GM18861 (cell line): ENCODE results near the gene GRK1.
"Not testable (repeated sequence)": the region's sequence is repeated elsewhere in the genome, so short reads cannot be mapped to it uniquely, and the experiment has no call there.

Experiments
- ATAC-seq: cut with Tn5 transposase; IDR thresholded peaks from one replicate; pipeline ENCODE4 v1.9.1; 2021; ENCODE audit not compliant: unreplicated experiment

The GRK1 gene

GRCh38 chr13:113664751-113665596 is 2.0 kb upstream of the GRK1 start:
- ATAC-seq = no peak

- ATAC-seq = no peak
Measured at GRCh38 chr13:113665597-113666328, 1.3 kb upstream of the GRK1 start.

GRCh38 chr13:113666329-113666670 is 719 bp upstream of the GRK1 start:
- ATAC-seq = no peak

GRCh38 chr13:113667771-113668490 is 912 bp downstream of the GRK1 start:
- ATAC-seq = no peak

GRCh38 chr13:113668491-113668971 is 1.5 kb downstream of the GRK1 start:
- no peak for ATAC-seq

- ATAC-seq = no peak
Measured at GRCh38 chr13:113669231-113669754, 2.3 kb downstream of the GRK1 start.

- no peak for ATAC-seq
Measured at GRCh38 chr13:113669755-113670341, 2.8 kb downstream of the GRK1 start.

- ATAC-seq = no peak
Measured at GRCh38 chr13:113670541-113670940, 3.5 kb downstream of the GRK1 start.

GRCh38 chr13:113671066-113672001 is 4.3 kb downstream of the GRK1 start:
- ATAC-seq = no peak

GRCh38 chr13:113672002-113672651 is 5.1 kb downstream of the GRK1 start:
- ATAC-seq = no peak

- no peak for ATAC-seq
Measured at GRCh38 chr13:113722921-113723320, 55.9 kb downstream of the GRK1 start.

GRCh38 chr13:113723410-113724015 is 56.5 kb downstream of the GRK1 start:
- no peak for ATAC-seq

GRCh38 chr13:113724016-113724758 is 57.2 kb downstream of the GRK1 start:
- no peak for ATAC-seq

GRCh38 chr13:113724780-113725315 is 57.8 kb downstream of the GRK1 start:
- ATAC-seq = no peak

- not testable (repeated sequence) for ATAC-seq
Measured at GRCh38 chr13:113725329-113726105, 58.5 kb downstream of the GRK1 start.

GRCh38 chr13:113726106-113726821 is 59.2 kb downstream of the GRK1 start:
- ATAC-seq = not testable (repeated sequence)
